Measurements from ENCODE around the gene TMX3.

- TF ChIP-seq, protein P1, sequence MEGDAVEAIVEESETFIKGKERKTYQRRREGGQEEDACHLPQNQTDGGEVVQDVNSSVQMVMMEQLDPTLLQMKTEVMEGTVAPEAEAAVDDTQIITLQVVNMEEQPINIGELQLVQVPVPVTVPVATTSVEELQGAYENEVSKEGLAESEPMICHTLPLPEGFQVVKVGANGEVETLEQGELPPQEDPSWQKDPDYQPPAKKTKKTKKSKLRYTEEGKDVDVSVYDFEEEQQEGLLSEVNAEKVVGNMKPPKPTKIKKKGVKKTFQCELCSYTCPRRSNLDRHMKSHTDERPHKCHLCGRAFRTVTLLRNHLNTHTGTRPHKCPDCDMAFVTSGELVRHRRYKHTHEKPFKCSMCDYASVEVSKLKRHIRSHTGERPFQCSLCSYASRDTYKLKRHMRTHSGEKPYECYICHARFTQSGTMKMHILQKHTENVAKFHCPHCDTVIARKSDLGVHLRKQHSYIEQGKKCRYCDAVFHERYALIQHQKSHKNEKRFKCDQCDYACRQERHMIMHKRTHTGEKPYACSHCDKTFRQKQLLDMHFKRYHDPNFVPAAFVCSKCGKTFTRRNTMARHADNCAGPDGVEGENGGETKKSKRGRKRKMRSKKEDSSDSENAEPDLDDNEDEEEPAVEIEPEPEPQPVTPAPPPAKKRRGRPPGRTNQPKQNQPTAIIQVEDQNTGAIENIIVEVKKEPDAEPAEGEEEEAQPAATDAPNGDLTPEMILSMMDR (IDR thresholded peaks at IDR 0.05): no peak
- TF ChIP-seq REST (IDR thresholded peaks at IDR 0.05; ENCODE audit: insufficient read depth in 1 of 2, low read depth in 2 of 2, low read length in 1 of 2): no peak
- TF ChIP-seq POLR2AphosphoS5 (IDR thresholded peaks at IDR 0.05; ENCODE audit: low read depth, low read length): no peak
Observed at GRCh38 chr18:68694316-68694715, 20.6 kb downstream of the TMX3 start.

Measured in Panc1 (cell line).